GM18520 (cell line): ENCODE results near the gene LAMA5.
"Not testable (repeated sequence)": the region's sequence is repeated elsewhere in the genome, so short reads cannot be mapped to it uniquely, and the experiment has no call there.

Source experiments
- ATAC-seq: cut with Tn5 transposase; IDR thresholded peaks from one replicate; pipeline ENCODE4 v1.9.1; 2021; ENCODE audit not compliant: unreplicated experiment

LAMA5 gene

GRCh38 chr20:62388839-62389600 is 21.9 kb upstream of the LAMA5 start:
- ATAC-seq, result no peak

GRCh38 chr20:62387933-62388635 is 21.0 kb upstream of the LAMA5 start:
- ATAC-seq, result no peak

- ATAC-seq, result no peak
Observed at GRCh38 chr20:62387219-62387913, 20.3 kb upstream of the LAMA5 start.

- ATAC-seq, result peak; percentile 73
Observed at GRCh38 chr20:62386383-62387218, 19.5 kb upstream of the LAMA5 start, which contains the start of gene RPS21. Gene RPS21 (plus strand): TSS chr20:62387103. CDS start chr20:62387339, 236 bp downstream.

- ATAC-seq, result peak; percentile 36
Observed at GRCh38 chr20:62382306-62383198, 15.4 kb upstream of the LAMA5 start.

- no peak for ATAC-seq
Observed at GRCh38 chr20:62381842-62382241, 14.7 kb upstream of the LAMA5 start.

GRCh38 chr20:62381202-62381797 is 14.2 kb upstream of the LAMA5 start:
- ATAC-seq, result no peak

GRCh38 chr20:62378215-62378614 is 11.1 kb upstream of the LAMA5 start:
- ATAC-seq, result no peak

- ATAC-seq, result no peak
Observed at GRCh38 chr20:62377615-62378178, 10.6 kb upstream of the LAMA5 start.

- ATAC-seq, result no peak
Observed at GRCh38 chr20:62377064-62377461, 10.0 kb upstream of the LAMA5 start.

- no peak for ATAC-seq
Observed at GRCh38 chr20:62376112-62377063, 9.3 kb upstream of the LAMA5 start.

GRCh38 chr20:62374331-62375152 is 7.4 kb upstream of the LAMA5 start:
- no peak for ATAC-seq

- not testable (repeated sequence) for ATAC-seq
Observed at GRCh38 chr20:62373631-62374179, 6.6 kb upstream of the LAMA5 start.

GRCh38 chr20:62372042-62372993 is 5.2 kb upstream of the LAMA5 start:
- ATAC-seq, result no peak

GRCh38 chr20:62371588-62372041 is 4.5 kb upstream of the LAMA5 start:
- no peak for ATAC-seq
